Activated CD4-positive, alpha-beta T cell treated with anti-CD3 and anti-CD28 coated beads, Interleukin-2, Interleukin-4, amounts not matched to agents 100 ng/mL and 50 ng/mL, durations not matched to agents 16 hours and 8 hours (primary cell): ENCODE measurements around the gene PTGS2.

Experiments
- DNase-seq: peaks from one replicate; pipeline ENCODE4 v3.0.0-alpha.2; 2020; ENCODE audit warnings: low spot score

Gene PTGS2

GRCh38 chr1:186680245-186681061, at the start of gene PTGS2:
TSS of gene PTGS2 (minus strand) at chr1:186680423. CDS start at chr1:186680290, 133 bp downstream.
- DNase-seq = peak; percentile 47

GRCh38 chr1:186722711-186723309, 42.6 kb upstream of the PTGS2 start:
- peak; percentile 61 for DNase-seq

GRCh38 chr1:186717286-186717685, 37.1 kb upstream of the PTGS2 start:
- no peak for DNase-seq

GRCh38 chr1:186715887-186716809, 35.9 kb upstream of the PTGS2 start:
- no peak for DNase-seq

- no peak for DNase-seq
These were observed 30.5 kb upstream of the PTGS2 start for GRCh38 chr1:186710696-186711095.

GRCh38 chr1:186708694-186709097, 28.5 kb upstream of the PTGS2 start:
- DNase-seq = no peak

- DNase-seq = no peak
These were observed 23.1 kb upstream of the PTGS2 start for GRCh38 chr1:186703209-186703766.

GRCh38 chr1:186700722-186701121, 20.5 kb upstream of the PTGS2 start:
- peak; percentile 53 for DNase-seq

- DNase-seq = no peak
These were observed 19.3 kb upstream of the PTGS2 start for GRCh38 chr1:186699519-186699918.

- no peak for DNase-seq
These were observed 9.7 kb upstream of the PTGS2 start for GRCh38 chr1:186689907-186690306.

- DNase-seq = no peak
These were observed 9.2 kb upstream of the PTGS2 start for GRCh38 chr1:186689376-186689775.

- no peak for DNase-seq
These were observed 3.6 kb upstream of the PTGS2 start for GRCh38 chr1:186683652-186684410.

GRCh38 chr1:186682736-186683135, 2.5 kb upstream of the PTGS2 start:
- no peak for DNase-seq

- DNase-seq = no peak
These were observed 1.6 kb upstream of the PTGS2 start for GRCh38 chr1:186681801-186682200.

GRCh38 chr1:186681121-186681520, 898 bp upstream of the PTGS2 start:
- DNase-seq = no peak

GRCh38 chr1:186679924-186680244, 339 bp downstream of the PTGS2 start:
- DNase-seq = no peak

- no peak for DNase-seq
These were observed 2.1 kb downstream of the PTGS2 start for GRCh38 chr1:186678155-186678554.

GRCh38 chr1:186672596-186672995, 7.6 kb downstream of the PTGS2 start:
- no peak for DNase-seq

- no peak for DNase-seq
These were observed 8.1 kb downstream of the PTGS2 start for GRCh38 chr1:186672131-186672530.

GRCh38 chr1:186671136-186671825, 8.9 kb downstream of the PTGS2 start:
- no peak for DNase-seq
